Measurements from ENCODE around the gene CDKN2B-AS1. TPM values are rescaled to one million over a fixed set of nuclear protein-coding genes. Genes with fewer than 3 reads are reported as not detected.

CDKN2B-AS1 gene
- polyA plus RNA-seq, 12 donors, result 0.17 to 0.29 (median 0.19) TPM; not detected in 7

- no peak for DNase-seq
Observed at GRCh38 chr9:22117511-22118384, 123.2 kb downstream of the CDKN2B-AS1 start.

DNA sequence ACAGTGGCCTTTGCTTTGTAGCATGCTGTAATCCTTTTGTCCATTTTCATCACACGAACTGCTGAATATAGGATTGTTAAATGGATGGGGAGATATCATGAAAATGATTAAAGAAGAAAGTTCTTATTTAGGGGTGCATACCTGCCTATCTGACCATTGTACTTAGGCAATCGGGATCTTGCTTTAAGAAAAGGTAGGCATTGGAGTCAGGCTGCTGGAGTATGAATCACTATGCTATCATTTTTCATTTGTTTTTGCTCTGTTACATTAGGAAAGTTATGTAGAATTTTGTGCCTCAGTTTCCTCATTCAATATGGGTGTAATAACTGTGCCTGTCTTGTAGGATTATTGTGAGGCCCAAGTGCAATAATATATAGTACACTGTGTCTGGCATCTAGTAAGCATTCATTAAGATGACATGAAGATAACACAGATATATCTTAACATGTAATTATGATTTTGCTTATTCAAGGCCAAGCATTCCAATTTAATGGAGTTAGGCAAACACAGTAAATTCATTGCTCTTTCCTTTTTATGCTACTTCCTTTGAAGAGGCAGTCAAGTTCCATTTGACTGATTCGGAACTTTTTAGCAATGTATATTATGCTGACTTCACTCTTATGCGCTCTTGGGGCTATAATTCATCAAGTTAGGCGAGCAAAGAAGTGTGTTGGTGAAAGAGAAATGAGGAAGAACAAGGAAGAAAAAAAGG lies 124.4 kb downstream of the CDKN2B-AS1 start:
- DNase-seq, result no peak

DNA sequence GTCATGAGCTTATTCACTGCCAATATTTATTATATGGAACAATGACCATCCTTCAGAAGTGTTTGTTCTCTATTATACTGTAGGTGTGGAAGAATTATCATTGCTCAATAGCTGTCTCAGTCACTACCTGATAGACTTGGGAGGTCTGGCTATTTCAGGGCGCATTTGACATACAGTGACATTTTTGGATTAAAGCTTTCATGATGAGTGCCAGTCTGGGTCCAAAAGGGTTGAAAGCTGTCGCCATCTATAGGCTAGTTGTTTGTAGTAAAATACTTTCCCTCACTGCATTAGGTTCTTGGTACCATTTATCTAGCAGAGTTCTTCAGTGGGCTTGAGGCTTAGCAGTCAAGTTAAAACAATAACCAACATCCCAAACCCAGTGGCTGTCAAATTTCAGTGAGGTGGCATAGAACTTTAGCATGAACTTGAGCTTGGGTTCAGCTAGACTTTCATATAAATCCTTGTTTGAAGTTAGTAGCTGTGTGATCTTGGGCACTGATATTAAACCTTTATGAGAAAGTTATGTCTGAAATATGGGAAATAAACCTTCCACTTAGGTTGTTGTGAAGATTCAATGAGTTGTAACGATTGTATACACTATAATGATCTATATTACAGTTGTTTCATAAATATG lies 125.0 kb downstream of the CDKN2B-AS1 start:
- DNase-seq, result no peak

- no peak for DNase-seq
Observed at GRCh38 chr9:22120159-22120549, 125.6 kb downstream of the CDKN2B-AS1 start.

DNA sequence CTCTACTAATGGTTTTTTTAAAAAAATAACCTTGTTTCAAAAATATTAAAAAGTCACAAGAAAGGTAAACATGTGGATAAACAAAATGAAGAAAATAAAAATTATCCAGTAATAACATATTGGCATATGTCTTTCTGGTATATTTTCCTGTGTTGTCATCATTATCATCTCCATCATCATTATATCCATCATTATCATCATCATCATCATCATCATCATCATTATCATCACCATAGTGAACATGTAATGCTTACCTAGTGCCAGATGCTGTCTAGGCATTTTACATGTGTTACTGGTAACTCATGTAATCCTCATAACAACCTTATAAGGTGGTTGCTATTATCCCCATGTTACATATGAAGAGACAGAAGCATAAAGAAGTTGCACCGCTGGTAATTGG lies 126.0 kb downstream of the CDKN2B-AS1 start:
- no peak for DNase-seq

GRCh38 chr9:22124263-22125011 lies 129.8 kb downstream of the CDKN2B-AS1 start:
- no peak for DNase-seq

DNA sequence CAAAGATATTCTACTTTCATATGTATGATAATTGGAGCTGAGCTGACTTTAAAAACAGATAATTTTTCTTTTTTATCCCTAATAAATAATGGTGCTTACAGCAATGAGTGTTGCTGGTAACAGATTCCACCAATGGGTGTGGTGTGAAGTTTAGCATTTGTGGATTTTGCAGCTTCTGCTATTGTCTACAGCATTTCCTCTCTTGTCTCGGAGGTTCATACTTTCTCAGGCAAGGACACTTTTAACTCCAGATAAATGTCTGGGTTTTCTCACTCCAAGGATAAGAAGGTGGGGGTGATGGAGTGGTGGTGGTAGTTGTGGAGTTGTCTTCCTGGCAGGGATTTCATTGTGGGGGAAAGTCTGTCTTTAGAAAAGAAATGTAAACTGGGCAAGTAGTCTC lies 134.5 kb downstream of the CDKN2B-AS1 start:
- no peak for DNase-seq

DNA sequence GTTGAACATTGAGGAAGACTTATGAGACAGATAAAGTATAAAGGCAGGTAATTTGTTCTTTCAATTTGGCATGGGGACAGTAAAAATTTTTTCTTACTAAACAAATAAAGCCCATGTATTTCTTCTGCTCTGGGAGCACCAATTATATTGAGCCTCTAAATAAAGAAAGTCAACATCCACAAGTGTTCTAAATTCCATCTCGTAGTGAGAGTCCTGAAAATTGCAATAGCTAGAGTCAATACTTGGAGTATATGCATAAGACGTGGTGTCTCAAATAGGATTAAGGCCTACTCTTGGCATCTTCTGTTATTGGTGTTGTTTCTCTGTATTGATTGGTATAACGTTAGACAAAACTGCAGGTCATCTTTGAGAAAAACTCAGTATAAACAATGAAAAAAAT lies 135.0 kb downstream of the CDKN2B-AS1 start:
- no peak for DNase-seq

GRCh38 chr9:22131817-22132216 lies 137.2 kb downstream of the CDKN2B-AS1 start:
- DNase-seq, result no peak

- no peak for DNase-seq
Observed at GRCh38 chr9:22134390-22134789, 139.8 kb downstream of the CDKN2B-AS1 start.

GRCh38 chr9:22136461-22137096 lies 142.0 kb downstream of the CDKN2B-AS1 start:
- no peak for DNase-seq

GRCh38 chr9:22138956-22139660 lies 144.5 kb downstream of the CDKN2B-AS1 start:
- no peak for DNase-seq

DNA sequence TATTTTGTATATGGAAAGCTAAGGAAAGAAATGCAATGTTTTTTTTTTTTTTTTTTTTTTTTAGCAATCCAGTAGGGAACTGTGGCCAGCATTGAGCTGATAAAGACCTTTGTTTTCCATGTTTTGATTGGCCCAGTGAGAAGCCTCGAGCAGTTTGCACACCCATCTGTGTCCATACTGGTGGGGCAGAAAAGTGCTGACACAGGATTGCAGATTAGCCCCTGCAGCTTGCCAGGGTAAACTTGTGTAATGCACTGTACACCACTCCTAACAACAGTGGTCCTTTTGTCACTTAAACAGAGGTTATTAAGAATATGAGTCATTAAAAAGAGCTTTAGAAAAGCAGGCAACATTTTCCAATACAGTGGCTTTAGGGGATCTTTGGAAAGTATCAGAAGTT lies 147.3 kb downstream of the CDKN2B-AS1 start:
- no peak for DNase-seq

GRCh38 chr9:22142671-22143070 lies 148.1 kb downstream of the CDKN2B-AS1 start:
- DNase-seq, result no peak

DNA sequence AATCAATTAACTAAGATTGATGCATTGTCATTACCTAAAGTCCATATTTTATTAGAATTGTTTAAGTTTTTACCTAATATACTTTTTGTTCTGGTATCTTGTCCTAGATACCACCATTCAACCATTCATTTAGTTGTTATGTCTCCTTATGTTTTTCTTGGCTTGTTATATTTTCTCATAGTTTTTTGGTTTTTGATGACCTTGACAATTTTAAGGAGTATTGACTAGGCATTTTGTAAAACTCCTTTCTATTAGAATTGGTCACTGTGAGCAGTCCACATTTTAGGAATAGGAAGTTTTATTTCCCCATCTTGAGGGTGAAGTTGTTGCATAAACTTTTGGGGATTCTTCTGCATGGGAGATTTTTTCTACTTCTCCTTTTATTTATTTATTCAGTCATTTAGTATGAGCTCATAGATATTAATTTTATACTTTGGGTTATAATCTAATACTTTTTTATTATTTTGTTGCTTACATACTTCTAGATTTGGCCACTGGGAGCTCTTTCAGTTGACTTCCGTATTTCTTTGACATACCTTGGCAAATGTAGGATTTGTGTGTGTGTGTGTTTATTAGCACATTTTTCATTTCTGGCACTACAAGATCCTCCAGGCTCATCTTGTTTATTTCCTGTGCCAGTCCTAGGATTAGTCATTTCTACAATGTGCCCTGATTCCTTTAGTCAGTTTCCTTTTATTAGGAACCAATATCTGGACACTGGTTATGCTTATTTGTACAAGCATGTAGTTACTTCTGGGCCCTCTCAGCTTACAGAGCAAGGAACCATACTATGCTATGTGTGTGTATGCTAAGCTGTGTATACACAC lies 149.4 kb downstream of the CDKN2B-AS1 start:
- no peak for DNase-seq

GRCh38 chr9:22146604-22147003 lies 152.0 kb downstream of the CDKN2B-AS1 start:
- DNase-seq, result no peak

DNA sequence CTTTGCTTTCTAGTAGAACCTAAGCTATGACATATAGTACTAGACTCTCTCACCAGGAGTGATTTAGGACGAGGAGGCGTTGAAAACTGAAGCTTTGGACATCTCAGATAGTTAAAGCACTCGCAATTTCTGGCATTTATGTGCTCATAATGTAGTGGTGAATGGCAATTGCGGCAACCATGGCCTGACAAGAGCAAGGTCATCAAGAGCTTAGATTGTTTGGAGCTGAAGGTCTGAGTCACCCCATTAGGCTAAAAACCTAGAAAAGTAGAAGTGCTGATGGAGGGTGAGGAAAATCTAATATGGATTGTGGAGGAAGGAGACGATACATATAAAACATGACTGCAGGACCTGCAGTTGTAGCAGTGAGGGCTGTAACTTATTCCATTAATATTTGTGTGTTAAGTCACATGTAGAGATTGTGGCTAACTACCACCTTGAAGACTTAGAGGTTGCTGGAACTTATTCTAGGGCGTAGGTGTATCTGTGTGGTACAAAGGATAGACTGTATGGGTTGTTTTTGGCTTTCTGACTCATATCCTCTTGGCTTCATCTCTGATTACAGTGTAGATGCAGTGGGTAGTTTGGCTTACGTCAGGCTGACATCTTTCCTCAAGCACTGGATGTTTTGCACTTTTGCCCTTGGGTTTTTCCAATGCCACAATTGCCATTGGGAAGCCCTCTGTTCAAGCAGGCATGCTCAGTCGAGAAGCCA lies 153.4 kb downstream of the CDKN2B-AS1 start:
- DNase-seq, result no peak

- no peak for DNase-seq
Observed at GRCh38 chr9:22148528-22148875, 153.9 kb downstream of the CDKN2B-AS1 start.
